HG03558 (cell line): ENCODE measurements around the gene ACOT7.

Source experiments
- ATAC-seq: cut with Tn5 transposase; IDR thresholded peaks from one replicate; pipeline ENCODE4 v1.9.1; 2021; ENCODE audit warnings: moderate number of reproducible peaks; ENCODE audit not compliant: unreplicated experiment; ENCODE audit errors: extremely low read depth

ACOT7 gene

DNA sequence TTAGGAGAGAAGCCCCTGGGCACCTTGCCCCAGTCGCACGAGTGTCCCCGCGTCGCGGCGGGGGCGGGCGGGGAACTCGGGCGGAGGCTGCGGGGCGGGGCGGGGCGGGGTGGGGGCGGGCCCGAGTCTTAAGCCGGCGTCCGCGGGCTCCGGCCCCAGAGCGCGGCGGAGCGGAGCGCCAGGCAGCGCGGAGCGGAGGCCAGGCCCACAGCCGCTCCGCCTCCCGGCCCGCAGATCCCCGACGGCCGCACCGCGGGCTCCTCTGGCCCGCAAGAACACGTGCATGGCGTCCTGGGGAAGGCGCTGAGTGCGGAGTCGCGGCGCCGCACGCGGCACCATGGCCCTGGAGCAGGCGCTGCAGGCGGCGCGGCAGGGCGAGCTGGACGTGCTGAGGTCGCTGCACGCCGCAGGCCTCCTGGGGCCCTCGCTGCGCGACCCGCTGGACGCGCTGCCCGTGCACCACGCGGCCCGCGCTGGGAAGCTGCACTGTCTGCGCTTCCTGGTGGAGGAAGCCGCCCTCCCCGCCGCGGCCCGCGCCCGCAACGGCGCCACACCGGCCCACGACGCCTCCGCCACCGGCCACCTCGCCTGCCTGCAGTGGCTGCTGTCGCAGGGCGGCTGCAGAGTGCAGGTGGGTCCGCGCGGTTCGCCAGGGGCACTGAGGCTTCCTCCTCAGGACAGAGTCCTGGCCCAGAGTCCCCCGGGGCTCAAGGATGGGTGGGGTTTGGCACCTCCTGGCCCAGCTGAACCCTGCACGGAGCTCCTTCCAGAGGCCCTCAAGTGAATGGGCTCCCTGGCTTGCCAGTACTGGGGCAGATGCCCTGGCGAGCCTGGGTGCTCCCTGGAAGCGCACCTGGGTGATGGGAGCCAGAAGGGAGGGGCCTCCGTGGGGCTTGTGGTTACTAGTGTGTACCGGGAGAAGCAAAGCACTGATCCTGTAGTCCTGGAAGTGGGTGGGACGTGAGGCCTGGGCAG lies 31.3 kb upstream of the ACOT7 start, which contains the start of gene ESPN:
Gene ESPN (plus strand): TSS at position 158 of the 975 bp plus-strand sequence. CDS start 180 bp downstream, at position 338.
- ATAC-seq: no peak

DNA sequence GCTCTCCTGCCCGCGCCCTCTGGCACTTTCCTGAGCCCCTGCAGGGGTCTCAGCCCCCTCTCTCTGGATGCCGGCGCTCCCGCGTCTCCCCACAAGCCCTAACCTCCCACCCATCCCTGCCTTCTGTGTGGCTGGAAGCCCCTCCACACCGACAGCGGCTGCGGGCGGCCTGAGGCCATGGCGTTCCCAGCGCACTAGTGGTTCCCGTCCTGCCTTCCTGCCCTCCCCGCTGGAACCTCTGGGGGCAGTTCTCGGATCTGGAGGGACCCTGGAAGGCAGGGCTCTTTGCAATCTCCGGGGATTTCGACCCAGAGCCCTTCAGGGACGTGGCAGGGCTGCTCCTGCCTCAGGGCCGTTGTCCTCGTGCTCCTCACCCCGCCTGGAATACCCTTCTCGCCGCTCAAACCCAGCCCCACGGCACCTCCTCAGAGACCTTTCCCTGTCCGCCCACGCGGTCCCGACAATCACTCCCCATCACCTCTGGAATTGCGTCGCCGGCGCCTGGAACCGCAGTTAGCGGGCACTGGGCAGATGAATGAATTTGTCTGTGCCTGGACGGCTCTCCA lies 30.5 kb upstream of the ACOT7 start:
- no peak for ATAC-seq

DNA sequence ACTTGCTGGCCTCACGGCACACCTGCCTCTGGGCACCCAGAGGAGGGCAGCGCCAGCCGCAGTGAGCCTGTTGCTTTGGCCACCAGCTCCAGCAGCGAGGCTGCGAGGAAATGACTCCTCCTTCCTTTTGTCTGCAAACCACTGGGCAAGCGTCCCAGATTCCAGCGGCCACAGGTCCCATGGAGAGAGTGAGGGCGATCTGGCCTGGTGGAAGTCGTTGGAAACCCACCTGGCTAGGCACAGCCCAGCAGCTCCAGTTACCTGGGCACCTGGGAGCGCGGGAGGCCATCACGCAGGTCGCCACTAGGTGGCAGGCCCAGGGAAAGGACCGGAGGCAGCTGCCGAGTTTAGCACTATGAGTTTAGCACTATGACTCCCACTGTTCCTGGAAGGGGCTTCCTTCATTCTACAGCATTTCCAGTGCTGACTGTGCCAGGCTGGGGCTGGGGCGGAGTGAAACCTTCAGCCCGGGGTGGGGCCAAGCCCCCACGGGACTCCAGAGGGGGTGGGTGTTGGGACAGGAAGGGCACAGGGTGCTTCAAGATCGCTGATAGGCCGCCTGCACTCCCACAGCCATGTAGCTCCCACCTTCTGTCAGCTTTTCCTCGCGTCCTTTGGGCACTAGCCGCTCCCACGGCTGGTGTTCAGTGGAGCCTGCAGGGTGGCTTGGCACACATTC lies 29.9 kb upstream of the ACOT7 start:
- no peak for ATAC-seq

DNA sequence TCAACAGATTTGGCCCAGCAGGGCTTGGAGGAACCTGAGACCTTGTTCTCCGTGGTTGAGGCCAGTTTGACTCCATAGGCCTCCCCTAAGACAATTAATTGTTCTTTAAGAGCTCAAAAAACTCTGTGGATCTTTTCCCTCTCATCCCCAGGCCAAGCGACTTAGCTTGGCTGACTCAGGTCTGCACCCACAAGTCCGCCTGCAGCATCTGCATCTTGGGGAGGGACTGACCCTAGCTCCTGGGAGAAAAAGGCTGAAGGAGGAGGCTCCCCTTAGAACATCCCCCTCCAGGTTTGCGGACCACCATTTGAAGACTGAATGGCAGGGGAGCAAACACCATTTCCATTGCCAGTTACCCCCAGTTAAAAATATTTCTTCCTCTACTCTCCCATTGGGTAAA lies 27.7 kb upstream of the ACOT7 start:
- ATAC-seq: no peak

DNA sequence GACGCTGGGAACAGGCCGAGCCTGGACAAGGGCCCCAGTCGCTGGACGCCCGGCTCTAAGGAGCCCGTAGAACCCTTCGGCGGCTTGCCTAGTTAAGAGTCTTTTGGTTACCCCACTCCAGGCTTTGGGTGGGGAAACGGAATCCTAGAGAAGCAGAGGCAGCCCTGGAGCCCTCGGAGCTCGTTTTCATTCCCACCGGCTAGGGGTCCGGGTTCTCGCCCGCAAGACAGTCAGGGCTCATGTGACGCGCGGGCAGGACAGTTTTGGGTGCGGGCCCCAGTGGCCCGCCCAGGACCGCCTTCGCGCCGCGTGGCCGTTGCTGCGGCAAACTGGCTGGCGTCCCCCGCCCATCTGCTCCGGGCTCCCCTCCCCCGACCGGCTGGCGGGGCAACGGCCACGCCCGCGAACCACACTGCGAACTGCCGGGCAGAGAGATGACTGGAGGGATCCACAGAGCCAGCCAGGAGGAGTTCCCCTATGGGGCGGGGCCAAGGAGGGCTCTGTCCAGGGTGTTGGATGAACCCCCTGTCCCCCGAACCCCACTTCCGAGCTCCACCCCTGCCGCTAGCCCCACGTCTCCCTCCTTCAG lies 27.0 kb upstream of the ACOT7 start:
- ATAC-seq: no peak

DNA sequence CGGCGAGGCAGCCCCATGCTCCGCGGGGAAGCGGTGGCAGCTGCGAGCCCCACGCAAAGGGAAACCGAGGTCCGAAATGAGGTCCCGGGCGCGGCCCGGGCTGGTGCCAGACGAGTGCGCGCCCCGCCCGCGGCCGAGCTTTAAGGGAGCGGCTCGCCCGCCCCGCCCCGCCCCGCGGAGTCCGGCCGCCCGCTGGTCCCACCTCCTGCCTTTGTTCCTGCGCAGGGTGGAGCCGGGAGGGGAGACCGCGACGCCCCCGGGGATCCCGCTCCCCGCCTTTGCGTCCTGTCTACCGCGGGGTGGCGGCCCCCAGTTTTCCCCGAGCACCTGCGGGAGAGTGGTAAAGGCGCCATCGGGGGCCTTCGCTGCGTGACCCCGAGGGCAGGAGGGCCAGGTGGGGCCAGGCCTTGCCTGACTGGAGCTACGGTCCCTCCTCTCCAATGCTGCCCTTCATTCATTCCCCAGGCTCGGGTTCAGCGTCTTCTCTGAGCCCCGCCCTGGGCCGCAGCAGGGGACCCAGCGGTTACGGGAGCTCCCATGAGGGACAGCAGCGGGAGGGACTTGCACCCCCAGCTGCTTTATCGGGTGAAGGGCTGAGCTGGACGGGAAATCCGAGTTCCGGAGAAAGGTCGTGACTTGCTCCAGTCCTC lies 26.4 kb upstream of the ACOT7 start, which contains the start of gene HES2:
Gene HES2 (minus strand): TSS at position 116 of the 650 bp plus-strand sequence. CDS start 99 bp downstream, at position 17.
- no peak for ATAC-seq

DNA sequence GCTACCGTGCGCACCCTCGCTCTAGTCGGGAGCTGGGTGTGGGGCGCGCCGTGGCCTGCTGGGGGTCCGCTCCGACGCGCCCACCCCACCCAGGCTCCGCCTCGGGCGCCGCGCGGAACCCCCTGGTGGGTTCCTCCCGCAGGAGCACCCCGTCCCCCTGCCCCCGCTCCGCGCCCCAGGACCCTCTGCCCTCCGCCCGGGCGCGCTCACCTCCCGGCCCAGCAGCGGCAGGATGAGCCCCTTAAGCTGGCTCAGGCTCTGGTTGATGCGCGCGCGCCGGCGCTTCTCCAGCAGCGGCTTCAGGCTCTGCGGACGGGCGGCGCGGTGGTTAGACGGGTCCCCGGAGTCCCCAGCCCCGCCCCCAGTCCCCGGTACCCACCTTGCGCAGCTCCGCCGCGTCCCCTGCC lies 25.8 kb upstream of the ACOT7 start:
- ATAC-seq: no peak

DNA sequence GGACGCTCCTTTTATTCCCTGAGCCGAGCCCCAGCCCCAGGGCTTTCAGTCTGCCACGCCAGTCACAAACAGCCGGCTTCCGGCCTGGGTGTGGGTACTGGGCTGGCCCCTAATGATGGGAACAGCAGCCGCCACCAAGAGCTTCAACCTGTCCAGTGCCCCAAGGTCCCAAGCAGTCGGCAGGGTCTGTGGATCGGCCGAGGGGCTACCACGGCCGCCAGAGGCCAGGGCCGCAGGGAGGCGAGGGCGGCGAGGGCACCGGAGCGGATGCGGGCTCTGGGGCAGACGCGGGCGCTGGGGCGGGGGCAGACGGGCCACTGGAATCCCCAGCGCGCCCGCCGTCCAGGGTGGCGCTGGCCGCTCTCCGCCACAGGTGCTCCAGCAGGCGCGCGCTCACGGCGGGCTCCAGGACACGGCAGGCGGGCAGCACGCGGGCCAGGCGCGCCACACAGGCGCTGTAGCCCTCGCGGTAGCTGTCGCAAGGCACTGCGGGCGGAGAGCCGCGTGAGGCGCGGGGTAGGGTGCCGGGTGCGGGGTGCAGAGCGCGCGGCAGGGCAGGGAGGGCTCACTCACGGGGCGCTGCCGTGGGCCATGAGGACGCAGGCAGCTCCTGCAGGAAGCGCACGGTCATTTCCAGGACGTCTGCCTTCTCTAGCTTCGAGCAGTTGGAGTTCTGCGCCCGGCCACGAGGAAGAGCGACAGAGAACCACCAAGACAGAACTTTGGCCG lies 25.3 kb upstream of the ACOT7 start:
- ATAC-seq: no peak

DNA sequence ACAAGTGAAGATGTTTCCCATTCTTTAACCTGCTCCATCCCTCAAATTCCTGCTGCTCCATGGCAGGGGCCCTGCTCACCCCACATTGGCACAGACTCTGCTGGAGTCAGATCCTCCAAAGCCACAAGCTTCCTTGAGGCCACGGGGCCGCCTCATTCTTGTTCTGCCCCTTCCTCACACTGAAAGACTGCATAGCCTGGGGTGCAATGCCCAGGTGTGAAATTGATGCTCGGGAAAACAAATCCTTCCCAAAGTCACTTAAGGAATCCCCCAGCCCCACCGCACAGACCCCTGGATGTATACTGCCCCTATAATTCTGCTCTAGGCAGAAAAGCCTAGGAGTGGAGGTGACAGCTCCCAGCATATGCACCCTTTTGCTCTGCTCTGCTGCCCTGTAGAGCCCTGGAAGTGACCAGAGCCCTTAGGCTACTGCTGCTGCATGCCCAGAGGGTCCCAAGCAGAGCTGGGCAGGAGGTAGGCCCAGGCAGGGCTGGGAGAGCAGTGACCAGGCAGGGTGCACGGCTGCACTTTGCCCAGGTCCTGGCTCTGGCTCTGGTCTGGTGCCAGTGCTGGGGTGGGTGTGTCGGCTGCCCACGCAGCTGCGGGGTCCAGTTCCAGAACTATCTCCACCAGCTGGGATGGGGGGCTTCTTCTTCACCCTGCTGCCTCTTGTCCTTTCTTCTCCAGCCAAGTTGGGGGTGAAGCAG lies 24.5 kb upstream of the ACOT7 start:
- ATAC-seq: no peak

DNA sequence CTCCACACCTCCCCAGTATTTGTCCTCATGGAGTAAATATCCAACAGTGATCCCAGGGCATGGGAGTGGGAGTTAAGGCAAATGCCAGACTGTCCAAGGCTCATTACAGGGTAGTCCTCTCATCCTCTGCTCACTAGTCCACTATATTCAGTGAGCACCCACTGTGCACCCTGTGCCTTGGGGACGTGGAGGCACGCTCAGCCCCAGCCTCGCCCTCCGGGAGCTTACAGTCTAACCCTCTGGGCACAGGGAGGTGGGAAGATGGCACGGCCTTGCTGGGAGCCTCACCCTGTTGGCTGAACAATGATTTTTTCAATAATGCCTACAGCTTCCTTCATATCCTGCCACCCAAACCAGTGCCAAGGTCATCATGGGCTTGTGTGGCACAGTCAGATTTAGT lies 23.3 kb upstream of the ACOT7 start:
- ATAC-seq: no peak

DNA sequence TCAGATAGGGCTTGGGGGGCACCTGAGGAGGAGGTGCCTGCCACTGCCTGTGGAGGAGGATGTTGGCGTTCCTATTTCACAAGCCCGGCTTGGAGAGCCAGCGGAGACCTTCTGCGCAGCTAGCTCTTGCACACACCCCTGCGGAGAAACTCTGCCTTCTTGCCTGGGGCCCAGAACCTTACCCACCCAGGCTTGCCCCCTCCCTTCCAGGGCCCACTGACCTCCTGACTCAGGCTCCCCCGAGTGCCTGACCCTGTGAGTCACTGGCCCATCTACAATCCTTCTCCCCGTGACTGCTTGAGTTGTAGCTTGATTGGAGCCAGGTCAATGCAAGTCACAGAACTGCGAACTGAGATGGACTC lies 22.7 kb upstream of the ACOT7 start:
- no peak for ATAC-seq

DNA sequence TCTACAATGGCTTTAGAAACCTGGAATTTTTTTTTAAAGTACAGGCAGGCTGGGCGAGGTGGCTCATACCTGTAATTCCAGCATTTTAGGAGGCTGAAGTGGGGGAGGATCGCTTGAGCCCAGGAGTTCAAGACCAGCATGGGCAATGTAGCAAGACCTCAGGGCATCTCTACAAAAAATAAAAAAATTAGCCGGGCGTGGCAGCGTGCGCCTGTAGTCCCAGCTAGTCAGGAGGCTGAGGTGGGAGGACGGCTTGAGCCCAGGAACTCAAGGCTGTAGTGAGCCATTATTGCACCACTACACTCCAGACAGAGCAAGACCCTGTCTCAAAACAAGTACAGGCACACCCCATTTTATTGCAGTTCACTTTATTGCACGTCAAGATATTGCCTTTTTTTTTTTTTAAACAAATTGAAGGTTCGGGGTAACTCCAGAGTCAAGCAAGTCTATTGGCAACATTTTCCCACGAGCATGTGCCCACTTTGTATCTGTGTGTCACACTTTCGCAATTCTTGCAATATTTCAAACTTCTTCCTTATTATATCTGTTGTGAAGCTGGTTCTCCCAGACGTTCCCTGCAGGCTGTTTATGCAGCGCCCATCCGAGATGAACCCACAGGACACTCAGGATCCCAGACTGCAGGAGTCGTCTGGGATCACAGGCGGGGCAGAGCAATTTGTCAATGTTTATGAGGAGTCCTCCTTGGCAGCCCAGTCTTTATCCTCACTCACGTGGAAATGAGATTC lies 21.5 kb upstream of the ACOT7 start:
- no peak for ATAC-seq

DNA sequence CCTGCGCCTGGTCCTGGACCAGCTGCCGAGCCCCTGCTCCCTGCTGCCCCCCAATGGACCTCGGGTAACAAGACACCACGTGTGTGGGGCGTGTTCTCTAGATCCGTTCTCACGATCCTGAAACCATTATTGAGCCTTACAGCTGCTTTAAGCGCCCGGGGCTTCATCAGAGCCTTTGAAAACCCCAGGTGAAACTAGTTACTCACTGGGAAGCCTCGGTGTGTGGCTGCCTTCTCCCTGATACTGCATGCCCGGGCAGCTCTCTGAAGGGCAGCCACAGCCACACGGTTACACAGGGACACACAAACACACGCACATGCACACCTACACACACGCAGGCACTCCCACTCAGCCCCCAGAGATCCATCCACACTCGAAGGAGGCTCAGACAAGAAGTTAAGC lies 20.9 kb upstream of the ACOT7 start:
- no peak for ATAC-seq

DNA sequence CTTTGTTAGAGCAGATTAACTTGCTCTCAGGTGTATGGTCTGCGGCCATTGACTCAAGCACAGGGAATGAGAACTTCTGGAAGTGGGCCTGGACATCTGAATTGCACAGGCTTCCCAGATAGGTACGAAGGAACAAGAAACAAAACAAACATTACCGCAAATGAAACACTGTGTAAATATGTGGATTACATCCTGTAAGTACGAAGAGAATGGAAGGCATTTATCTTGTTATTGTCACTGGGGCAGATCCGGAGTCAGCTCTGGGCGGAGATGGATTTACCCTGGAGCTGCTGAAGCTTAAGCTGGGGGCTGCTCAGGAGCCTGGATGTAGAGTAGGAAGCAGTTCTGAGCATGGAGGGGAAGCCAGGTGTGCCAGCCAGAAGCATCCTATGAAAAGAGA lies 19.3 kb upstream of the ACOT7 start:
- no peak for ATAC-seq

DNA sequence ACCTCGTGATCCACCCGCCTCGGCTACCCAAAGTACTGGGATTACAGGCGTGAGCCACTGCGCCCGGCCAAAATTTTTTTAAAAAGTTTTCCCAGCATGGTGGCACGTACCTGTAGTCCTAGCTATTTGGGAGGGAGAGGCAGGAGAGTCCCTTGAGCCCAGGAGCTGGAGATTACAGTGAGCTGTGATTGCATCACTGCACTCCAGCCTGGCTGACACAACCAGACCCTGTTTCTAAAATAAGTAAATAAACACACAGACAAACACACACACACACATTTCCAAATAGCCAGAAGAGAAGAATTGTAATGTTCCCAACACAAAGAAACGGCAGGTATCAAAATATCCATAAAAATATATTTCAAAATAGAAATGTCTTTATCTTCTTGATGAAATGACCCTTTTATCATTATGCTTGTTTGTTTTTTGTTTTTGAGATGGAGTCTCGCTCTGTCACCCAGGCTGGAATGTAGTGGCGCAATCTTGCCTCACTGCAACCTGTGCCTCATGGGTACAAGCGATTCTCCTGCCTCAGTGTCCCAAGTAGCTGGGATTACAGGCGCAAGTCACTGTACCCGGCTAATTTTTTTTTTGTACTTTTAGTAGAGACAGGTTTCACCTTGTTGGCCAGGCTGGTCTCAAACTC lies 16.8 kb upstream of the ACOT7 start:
- ATAC-seq: no peak

DNA sequence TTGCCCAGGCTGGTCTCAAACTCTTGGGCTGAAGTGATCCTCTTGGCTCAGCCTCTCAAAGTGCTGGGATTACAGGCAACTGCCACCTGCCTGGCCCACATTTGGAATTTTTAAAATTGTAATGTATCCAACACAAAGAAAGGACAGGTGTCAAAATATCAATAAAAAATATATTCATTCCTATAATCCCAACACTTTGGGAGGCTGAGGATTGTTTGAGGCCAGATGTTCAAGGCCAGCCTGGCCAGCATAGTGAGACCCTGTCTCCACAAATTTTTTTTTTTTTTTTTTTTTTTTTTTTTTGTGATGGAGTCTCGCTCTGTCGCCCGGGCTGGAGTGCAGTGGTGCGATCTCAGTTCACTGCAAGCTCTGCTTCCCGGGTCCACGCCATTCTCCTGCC lies 16.2 kb upstream of the ACOT7 start:
- no peak for ATAC-seq

DNA sequence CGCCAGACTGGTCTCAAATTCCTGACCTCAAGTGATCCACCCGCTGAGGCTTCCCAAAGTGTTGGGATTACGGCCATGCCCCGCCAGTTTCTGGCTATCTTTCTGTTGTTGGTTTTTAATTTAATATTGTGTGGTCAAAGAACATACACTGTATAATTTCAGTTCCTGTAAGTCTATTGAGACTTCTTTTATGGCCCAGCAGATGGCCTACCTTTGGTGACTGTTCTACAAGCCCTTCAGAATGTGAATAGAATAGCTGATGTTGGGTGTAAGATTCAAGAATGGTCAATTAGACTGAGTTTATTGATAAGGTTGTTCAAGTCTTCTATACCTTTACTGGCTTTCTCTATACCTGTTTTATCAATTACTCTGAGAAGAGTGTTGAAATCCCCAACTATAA lies 15.5 kb upstream of the ACOT7 start:
- ATAC-seq: no peak

DNA sequence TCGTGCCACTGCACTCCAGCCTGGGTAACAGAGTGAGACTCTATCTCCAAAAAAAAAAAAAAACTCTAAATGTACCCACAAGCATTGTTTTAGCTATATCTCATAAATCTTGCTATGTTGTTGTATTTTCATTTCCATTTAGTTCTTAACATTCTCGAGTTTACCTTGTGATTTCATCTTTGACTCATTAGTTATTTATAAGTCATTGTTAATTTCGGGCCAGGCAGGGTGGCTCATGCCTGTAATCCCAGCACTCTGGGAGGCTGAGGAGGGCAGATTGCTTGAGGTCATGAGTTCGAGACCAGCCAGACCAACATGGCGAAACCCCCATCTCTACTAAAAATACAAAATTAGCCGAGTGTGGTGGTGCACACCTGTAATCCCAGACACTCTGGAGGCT lies 14.5 kb upstream of the ACOT7 start:
- no peak for ATAC-seq
